HG02588 (cell line): ENCODE data around the gene ESPNL.
"Not testable (repeated sequence)": the region's sequence is repeated elsewhere in the genome, so short reads cannot be mapped to it uniquely, and the experiment has no call there.

Source experiments
- ATAC-seq: cut with Tn5 transposase; IDR thresholded peaks from one replicate; pipeline ENCODE4 v1.9.1; 2021; ENCODE audit warnings: mild to moderate bottlenecking, moderate library complexity; ENCODE audit not compliant: unreplicated experiment

The ESPNL gene

DNA sequence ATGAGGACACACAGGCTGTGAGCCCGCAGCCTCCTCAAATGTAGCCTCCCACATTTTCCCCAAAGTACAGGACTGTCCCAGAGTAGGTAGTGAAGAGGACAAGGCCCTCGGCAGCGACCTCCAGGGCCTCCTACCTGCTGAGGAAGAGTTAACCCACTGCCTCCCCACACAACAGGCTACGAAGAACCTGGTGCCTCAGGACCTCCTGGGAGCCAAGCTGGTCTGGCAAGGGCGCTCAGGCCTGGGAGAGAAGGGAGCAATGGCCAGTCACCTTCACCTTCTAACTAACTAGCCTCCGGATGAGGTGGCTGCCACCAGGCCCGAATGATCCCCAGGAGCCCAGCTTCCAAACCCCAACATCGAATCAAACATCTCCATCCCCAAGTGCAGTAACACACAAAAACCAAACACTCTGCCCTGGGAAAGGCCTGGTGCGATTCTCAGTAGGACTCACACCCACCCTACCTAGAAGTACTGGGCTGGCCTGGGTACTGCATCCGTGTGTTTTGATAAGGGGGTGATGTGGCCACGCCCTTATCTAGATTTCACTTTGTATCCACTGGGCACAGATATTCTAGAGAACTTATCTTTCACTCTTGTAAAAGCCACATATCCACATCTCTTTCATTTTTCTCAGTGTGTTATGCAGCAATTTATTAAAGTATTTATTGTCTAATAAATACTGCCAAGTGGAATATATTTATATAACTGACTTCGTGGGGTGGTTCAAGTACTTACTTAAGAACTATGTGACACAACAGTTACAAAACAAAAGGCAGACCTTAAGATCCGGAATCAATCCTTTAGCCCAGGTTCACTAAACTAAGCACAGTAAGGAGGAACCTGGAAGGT lies 68.3 kb downstream of the ESPNL start:
- no peak for ATAC-seq

GRCh38 chr2:238169048-238169707 lies 69.0 kb downstream of the ESPNL start:
- ATAC-seq = no peak

DNA sequence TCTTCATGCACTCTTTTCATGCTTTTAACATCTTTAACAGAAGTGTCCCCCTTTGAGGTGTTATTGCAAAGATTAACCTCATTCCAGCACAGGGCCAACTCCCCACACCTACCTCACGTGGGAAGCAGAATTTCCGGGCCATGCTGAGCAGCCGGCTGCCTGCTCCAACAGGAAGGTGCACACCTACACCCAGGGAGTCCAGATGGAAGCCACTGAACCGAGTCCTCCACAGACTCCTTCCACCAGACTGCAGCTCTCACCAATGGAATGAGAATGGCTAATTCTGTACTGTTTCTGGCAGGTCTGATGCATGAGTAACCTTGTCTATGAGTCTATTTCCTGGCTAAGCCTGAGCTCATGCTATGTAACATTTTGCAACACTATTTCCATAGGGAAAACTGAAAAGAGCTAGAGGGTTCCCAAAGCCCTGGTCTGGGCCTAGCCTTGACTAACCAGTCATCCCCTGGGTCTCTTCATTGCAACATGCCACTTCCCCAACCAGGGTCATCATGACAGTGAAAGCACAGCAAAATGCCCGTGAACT lies 69.6 kb downstream of the ESPNL start:
- ATAC-seq = no peak

DNA sequence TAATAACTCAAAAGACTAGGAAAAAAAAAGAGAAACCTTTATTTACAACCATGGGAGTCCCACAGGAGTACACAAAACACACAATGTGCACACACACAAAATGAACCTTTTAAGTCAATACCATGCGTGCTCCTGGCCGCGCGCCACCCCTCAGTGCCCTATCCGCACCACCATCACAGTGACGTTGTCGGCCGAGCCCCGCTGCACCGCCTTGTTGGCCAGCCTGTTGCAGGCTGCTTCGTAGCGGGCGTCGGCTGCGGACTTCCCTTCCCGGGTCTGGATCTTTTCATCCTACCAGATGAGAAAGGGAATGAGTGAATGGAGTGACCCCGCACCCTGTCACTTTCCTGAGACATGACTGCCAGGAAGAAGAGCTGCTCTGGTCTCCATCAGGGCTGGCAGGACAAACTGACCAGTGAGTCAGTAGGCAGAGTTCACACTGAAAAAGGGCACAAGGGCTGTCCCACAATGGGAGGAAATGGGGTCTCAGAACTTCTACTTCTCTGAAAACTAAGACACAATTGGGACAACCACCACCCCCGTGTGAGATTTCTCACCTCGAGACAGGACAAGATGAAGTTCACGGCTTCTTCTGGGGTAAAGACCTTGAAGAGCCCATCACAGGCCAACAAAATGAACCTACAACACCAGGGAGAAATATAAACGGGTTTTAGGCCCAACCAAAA lies 70.4 kb downstream of the ESPNL start:
- ATAC-seq = no peak

- ATAC-seq = not testable (repeated sequence)
Measured at GRCh38 chr2:238171072-238171431, 70.9 kb downstream of the ESPNL start.

DNA sequence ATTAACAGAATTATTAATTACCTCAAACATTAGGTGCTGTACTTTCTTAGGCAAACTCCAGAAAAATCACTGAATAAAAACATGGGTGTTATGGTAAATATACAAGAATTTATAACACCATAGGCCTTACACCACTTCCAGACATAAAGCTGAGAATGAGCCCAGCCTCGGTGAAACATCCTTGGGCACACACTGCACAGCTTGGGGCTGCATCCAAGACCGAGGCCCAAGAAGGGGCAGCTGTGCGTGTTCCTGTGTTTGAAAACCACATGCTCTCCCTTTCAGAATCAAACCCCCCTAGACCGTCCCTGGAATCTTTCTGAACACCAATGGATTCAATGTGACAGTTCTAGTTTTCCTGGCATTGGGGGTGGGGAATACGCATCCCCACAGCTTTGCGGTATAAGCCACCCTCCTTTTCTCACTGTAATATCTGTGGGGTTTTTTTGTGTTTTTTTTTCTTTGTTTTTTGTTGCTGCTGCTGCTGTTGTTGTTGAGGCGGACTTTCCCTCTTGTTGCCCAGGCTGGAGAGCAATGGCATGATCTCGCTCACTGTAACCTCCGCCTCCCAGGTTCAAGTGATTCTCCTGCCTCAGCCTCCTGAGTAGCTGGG lies 71.5 kb downstream of the ESPNL start:
- no peak for ATAC-seq

DNA sequence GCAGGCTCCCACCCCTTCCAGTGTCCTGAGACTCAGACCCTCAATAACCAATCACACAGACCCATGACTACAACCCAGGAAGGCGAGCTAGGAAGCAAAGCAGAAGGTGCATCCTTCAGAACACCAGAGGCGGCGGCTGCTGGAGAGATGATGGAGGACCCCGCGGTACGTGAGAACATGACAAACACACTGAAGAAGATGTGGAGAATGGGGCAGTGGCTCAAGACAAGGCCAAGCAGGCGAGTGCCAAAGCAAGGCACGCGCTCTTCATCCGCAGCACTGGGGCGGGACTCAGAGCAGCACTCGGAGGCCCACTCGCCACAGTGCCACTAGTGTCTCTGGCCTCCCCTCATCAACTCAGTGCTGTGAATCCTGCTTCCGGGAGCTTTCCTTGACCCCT lies 72.3 kb downstream of the ESPNL start:
- no peak for ATAC-seq

DNA sequence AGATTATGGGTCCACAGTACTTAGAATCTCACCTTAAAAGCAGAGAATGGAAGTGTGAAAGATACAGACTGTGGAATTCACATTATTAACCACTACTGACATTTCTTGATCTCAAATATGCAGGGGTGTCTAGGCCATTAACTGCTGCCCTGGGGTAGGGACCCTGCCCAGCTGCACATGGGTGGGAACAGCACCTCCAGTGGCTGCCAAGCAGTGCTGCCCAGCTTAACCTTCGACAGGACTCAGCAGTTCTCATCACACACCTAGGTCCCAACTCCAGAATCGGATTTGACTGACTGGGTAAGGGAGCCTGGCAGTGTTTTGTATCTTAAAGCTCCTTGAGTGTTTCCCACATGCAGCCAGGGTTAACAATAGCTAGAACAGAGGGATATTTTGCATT lies 73.6 kb downstream of the ESPNL start:
- ATAC-seq = no peak

DNA sequence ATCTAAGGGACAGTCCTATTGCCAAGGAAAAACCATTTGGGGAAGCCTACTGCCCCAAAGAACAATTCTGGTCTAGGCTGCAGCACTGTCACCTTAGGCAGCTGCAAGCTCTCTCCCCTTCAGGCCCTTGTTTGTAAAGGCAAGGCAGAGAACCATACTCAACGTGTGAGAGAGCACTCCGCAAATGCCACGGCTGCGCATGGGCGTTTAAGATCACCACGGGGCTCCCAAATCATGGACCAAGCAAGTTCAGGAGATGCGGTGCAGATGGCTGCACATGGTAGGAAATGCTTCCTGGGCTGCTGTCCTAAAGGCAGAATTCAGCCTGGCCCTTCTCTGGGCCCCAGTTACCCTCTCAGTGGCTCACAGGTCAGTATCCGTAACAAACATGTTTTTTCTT lies 74.2 kb downstream of the ESPNL start:
- ATAC-seq = no peak

GRCh38 chr2:238174701-238175100 lies 74.6 kb downstream of the ESPNL start:
- ATAC-seq = no peak

GRCh38 chr2:238176613-238177012 lies 76.5 kb downstream of the ESPNL start:
- ATAC-seq = no peak

- no peak for ATAC-seq
Measured at GRCh38 chr2:238180554-238180953, 80.4 kb downstream of the ESPNL start.

DNA sequence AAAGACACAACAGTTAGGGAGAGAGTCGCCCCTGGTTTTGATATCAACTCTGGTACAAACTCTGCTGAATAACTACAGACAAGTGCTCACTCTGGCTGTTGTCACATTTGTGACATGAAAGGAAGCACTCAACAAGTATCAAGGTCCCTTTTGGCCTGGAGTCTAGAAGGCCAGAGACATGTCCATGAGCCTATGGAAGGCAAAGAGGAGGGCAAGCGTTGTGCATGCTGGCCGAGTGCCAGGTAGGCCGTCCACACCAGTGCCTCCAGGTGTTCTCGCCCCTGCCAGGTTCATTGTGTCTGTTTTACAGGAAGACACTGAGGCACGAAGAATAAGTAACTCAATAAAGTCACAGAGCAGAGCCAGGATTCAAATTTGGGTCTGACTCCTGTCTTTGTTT lies 82.2 kb downstream of the ESPNL start:
- no peak for ATAC-seq
